Endothelial cell of umbilical vein (primary cell): ENCODE results near the gene PTPRT.

Experiments
- FOS ChIP-seq: IDR thresholded peaks from 2 replicates; pipeline ENCODE4 v1.6.1; 2011; ENCODE audit warnings: mild to moderate bottlenecking, low read length, moderate library complexity, borderline replicate concordance; ENCODE audit not compliant: insufficient read depth
- POLR2A ChIP-seq: IDR thresholded peaks from 2 replicates; pipeline ENCODE4 v1.6.1; 2012; ENCODE audit warnings: low read depth, mild to moderate bottlenecking, control low read depth, low read length
- TF ChIP-seq, protein P1 (sequence below), 2 donors: IDR thresholded peaks; 1 replicate in 1 of 2; 2 replicates in 1 of 2; pipeline ENCODE4 v1.5.1; 2011; ENCODE audit warnings: low read length in 2 of 2, mild to moderate bottlenecking in 2 of 2, moderate library complexity in 2 of 2, control low read depth in 1 of 2, inconsistent platforms in 1 of 2, low read depth in 1 of 2; ENCODE audit not compliant: insufficient read depth in 1 of 2; ENCODE audit errors: extremely low read depth in 1 of 2
- TF ChIP-seq, protein P2 (sequence below): IDR thresholded peaks from 2 replicates; pipeline ENCODE4 v1.6.1; 2011; ENCODE audit not compliant: insufficient read depth, insufficient read length

- no peak for TF ChIP-seq POLR2A
- TF ChIP-seq, protein P1, sequence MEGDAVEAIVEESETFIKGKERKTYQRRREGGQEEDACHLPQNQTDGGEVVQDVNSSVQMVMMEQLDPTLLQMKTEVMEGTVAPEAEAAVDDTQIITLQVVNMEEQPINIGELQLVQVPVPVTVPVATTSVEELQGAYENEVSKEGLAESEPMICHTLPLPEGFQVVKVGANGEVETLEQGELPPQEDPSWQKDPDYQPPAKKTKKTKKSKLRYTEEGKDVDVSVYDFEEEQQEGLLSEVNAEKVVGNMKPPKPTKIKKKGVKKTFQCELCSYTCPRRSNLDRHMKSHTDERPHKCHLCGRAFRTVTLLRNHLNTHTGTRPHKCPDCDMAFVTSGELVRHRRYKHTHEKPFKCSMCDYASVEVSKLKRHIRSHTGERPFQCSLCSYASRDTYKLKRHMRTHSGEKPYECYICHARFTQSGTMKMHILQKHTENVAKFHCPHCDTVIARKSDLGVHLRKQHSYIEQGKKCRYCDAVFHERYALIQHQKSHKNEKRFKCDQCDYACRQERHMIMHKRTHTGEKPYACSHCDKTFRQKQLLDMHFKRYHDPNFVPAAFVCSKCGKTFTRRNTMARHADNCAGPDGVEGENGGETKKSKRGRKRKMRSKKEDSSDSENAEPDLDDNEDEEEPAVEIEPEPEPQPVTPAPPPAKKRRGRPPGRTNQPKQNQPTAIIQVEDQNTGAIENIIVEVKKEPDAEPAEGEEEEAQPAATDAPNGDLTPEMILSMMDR (IDR thresholded peaks at IDR 0.05; ENCODE audit: extremely low read depth in 1 of 2, insufficient read depth in 1 of 2, low read depth in 1 of 2, low read length in 2 of 2) = no peak
- no peak for TF ChIP-seq FOS
- TF ChIP-seq, protein P2, sequence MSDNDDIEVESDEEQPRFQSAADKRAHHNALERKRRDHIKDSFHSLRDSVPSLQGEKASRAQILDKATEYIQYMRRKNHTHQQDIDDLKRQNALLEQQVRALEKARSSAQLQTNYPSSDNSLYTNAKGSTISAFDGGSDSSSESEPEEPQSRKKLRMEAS = no peak
These were observed 975.6 kb downstream of the PTPRT start for GRCh38 chr20:42214074-42214473.
